Measurements from ENCODE around the gene SPTBN1. TPM values are rescaled to one million over a fixed set of nuclear protein-coding genes. Genes with fewer than 3 reads are reported as not detected.

SPTBN1 gene
- total RNA-seq, 3 donors from 2014 or later (not counting 1 experiment from before 2014, with no cell fraction given) = 65.7 to 142 (median 68.3) TPM

GRCh38 chr2:54685263-54685775 lies 229.2 kb downstream of the SPTBN1 start:
- DNase-seq (no peak), ATAC-seq (no peak)
- no peaks in the 10 kb centered on the region for H3K9me3 Mint-ChIP-seq
- no peak overlapping the region for H3K4me3 Mint-ChIP-seq
- WGBS (ENCODE audit: insufficient coverage) = 91% methylated on average over 4 of the region's 4 CpGs
- H3K9me3 ChIP-seq (ENCODE audit: control insufficient read depth, insufficient read depth, low read length) = no peaks in the 10 kb centered on the region
- peaks cover 0 to 3% of the 10 kb centered on the region in 2 donors for H3K4me1 Mint-ChIP-seq
- peaks cover 3% of the 10 kb centered on the region for H3K4me1 ChIP-seq (ENCODE audit: control insufficient read depth, insufficient read depth, low read length)
- no peaks in the 10 kb centered on the region for H3K27me3 ChIP-seq (ENCODE audit: control insufficient read depth, insufficient read depth, low read length)
- H3K27ac Mint-ChIP-seq = no peak overlapping the region
- no peak for TF ChIP-seq CTCF (IDR thresholded peaks at IDR 0.05)
- H3K27me3 Mint-ChIP-seq (ENCODE audit: low read depth in 2 of 2) = peaks cover 19 to 25% of the 10 kb centered on the region in 2 donors
- H3K4me3 ChIP-seq (ENCODE audit: low read length) = no peak overlapping the region
- intact Hi-C loops (cut with micrococcal nuclease) = no loop called here
- no peaks in the 10 kb centered on the region for H3K36me3 ChIP-seq (ENCODE audit: control insufficient read depth, insufficient read depth, low read length)
- H3K36me3 Mint-ChIP-seq = no peaks in the 10 kb centered on the region
- H3K27ac ChIP-seq (ENCODE audit: low read length) = no peak overlapping the region

- 71% methylated on average over 4 of the region's 4 CpGs for WGBS (ENCODE audit: insufficient coverage)
- Histone ChIP-seq H3K27ac (ENCODE audit: low read length) (no peak overlapping the region), H3K27me3 (ENCODE audit: control insufficient read depth, insufficient read depth, low read length) (no peaks in the 10 kb centered on the region), H3K9me3 (ENCODE audit: control insufficient read depth, insufficient read depth, low read length) (no peaks in the 10 kb centered on the region), H3K4me1 (ENCODE audit: control insufficient read depth, insufficient read depth, low read length) (no peaks in the 10 kb centered on the region), H3K36me3 (ENCODE audit: control insufficient read depth, insufficient read depth, low read length) (no peaks in the 10 kb centered on the region), H3K4me3 (ENCODE audit: low read length) (no peak overlapping the region)
- Mint-ChIP-seq H3K4me3 (no peak overlapping the region), H3K36me3 (no peaks in the 10 kb centered on the region), H3K4me1 (no peaks in the 10 kb centered on the region), H3K9me3 (no peaks in the 10 kb centered on the region), H3K27ac (no peak overlapping the region), H3K27me3 (ENCODE audit: low read depth in 2 of 2) (peaks cover 18 to 23% of the 10 kb centered on the region in 2 donors)
- ATAC-seq (no peak), DNase-seq (no peak)
- no peak for TF ChIP-seq CTCF (IDR thresholded peaks at IDR 0.05)
- intact Hi-C loops (cut with micrococcal nuclease) = no loop called here
These were observed 231.5 kb downstream of the SPTBN1 start for GRCh38 chr2:54687595-54688152.

GRCh38 chr2:54691445-54692135 lies 235.5 kb downstream of the SPTBN1 start:
- Mint-ChIP-seq H3K36me3 (no peaks in the 10 kb centered on the region), H3K4me3 (no peak overlapping the region), H3K27ac (no peak overlapping the region), H3K9me3 (no peaks in the 10 kb centered on the region), H3K4me1 (no peaks in the 10 kb centered on the region), H3K27me3 (ENCODE audit: low read depth in 2 of 2) (peaks cover 17 to 29% of the 10 kb centered on the region in 2 donors)
- no peak for TF ChIP-seq CTCF (IDR thresholded peaks at IDR 0.05)
- H3K27ac ChIP-seq (ENCODE audit: low read length) = no peak overlapping the region
- intact Hi-C loops (cut with micrococcal nuclease) = no loop called here
- no peaks in the 10 kb centered on the region for H3K4me1 ChIP-seq (ENCODE audit: control insufficient read depth, insufficient read depth, low read length)
- H3K9me3 ChIP-seq (ENCODE audit: control insufficient read depth, insufficient read depth, low read length) = no peaks in the 10 kb centered on the region
- ATAC-seq (no peak), DNase-seq (no peak)
- 60% methylated on average over 7 of the region's 8 CpGs for WGBS (ENCODE audit: insufficient coverage)
- H3K27me3 ChIP-seq (ENCODE audit: control insufficient read depth, insufficient read depth, low read length) = no peaks in the 10 kb centered on the region
- no peak overlapping the region for H3K4me3 ChIP-seq (ENCODE audit: low read length)
- no peaks in the 10 kb centered on the region for H3K36me3 ChIP-seq (ENCODE audit: control insufficient read depth, insufficient read depth, low read length)

Data from natural killer cell (primary cell).